GM19025 (cell line): ENCODE measurements around the gene SLC2A10.
"Not testable (repeated sequence)": the region's sequence is repeated elsewhere in the genome, so short reads cannot be mapped to it uniquely, and the experiment has no call there.

Source experiments
- ATAC-seq: cut with Tn5 transposase; IDR thresholded peaks from one replicate; pipeline ENCODE4 v1.9.1; 2021; ENCODE audit warnings: mild to moderate bottlenecking, low read depth, moderate library complexity; ENCODE audit not compliant: unreplicated experiment

Gene SLC2A10

GRCh38 chr20:46709459-46710152 lies at the start of gene SLC2A10:
Gene SLC2A10, plus strand, starts transcription at chr20:46709649. Its CDS starts 88 bp downstream, at chr20:46709737.
- ATAC-seq: no peak

GRCh38 chr20:46660487-46660886 lies 49.0 kb upstream of the SLC2A10 start:
- ATAC-seq: no peak

GRCh38 chr20:46661659-46662058 lies 47.8 kb upstream of the SLC2A10 start:
- ATAC-seq: no peak

GRCh38 chr20:46663531-46663930 lies 45.9 kb upstream of the SLC2A10 start:
- ATAC-seq: no peak

- no peak for ATAC-seq
These were observed 43.8 kb upstream of the SLC2A10 start for GRCh38 chr20:46665602-46666001.

GRCh38 chr20:46666306-46666705 lies 43.1 kb upstream of the SLC2A10 start:
- no peak for ATAC-seq

GRCh38 chr20:46666818-46667515 lies 42.5 kb upstream of the SLC2A10 start:
- ATAC-seq: no peak

- no peak for ATAC-seq
These were observed 39.2 kb upstream of the SLC2A10 start for GRCh38 chr20:46670228-46670584.

- ATAC-seq: no peak
These were observed 38.6 kb upstream of the SLC2A10 start for GRCh38 chr20:46670585-46671584.

GRCh38 chr20:46671866-46672542 lies 37.4 kb upstream of the SLC2A10 start:
- ATAC-seq: no peak

- no peak for ATAC-seq
These were observed 36.8 kb upstream of the SLC2A10 start for GRCh38 chr20:46672543-46673148.

GRCh38 chr20:46673394-46674252 lies 35.8 kb upstream of the SLC2A10 start:
- ATAC-seq: no peak

- ATAC-seq: no peak
These were observed 35.0 kb upstream of the SLC2A10 start for GRCh38 chr20:46674253-46675083.

- not testable (repeated sequence) for ATAC-seq
These were observed 32.7 kb upstream of the SLC2A10 start for GRCh38 chr20:46676649-46677316.

GRCh38 chr20:46677608-46678007 lies 31.8 kb upstream of the SLC2A10 start:
- ATAC-seq: no peak

- no peak for ATAC-seq
These were observed 30.9 kb upstream of the SLC2A10 start for GRCh38 chr20:46678516-46678915.

GRCh38 chr20:46680684-46681031 lies 28.8 kb upstream of the SLC2A10 start:
- ATAC-seq: no peak
